RPMI8226 (cell line): ENCODE results near the gene WWOX.
A peak's percentile ranks its signal among the peaks of the same experiment; 100 is the strongest.

Experiments
- DNase-seq: peaks from one replicate; pipeline ENCODE4 v3.0.0-alpha.2; 2015

Gene WWOX

DNA sequence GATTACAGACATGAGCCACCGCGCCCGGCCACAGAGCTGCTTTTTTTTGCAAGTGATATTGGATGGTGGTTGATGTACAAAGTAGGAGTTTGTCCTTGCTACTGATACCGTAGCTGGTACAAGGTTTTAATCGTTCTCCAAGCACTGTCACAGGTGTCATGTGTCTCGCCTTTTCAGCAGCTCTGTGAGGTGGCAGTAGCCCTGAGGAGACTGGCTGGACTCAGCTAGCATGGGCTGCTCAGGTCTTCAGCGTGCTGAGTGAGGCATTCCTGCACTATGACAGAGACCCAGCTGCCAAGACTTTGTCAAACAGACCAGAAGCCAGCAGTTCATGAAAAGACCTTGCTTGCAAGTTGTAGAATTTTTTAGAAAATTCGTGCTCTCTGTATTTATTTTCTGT is 7.2 kb downstream of the WWOX start:
- no peak for DNase-seq

DNA sequence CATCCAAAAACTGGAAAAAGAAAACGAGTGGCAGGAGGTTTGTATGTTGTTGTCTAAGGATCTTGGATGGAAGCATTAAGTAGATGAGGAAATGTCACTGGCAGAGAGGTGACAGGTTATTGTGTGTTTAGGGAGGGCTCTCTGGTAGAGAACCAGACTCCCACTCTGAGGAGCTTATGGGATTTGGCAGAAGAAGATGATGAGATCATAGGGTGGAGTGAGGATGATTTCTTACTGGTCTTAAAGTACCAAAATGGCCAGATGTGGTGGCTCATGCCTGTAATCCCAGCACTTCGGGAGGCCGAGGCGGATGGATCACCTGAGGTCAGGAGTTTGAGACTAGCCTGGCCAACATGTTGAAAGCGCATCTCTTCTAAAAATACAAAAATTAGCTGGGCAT is 9.0 kb downstream of the WWOX start:
- no peak for DNase-seq

GRCh38 chr16:78113258-78113657 is 13.8 kb downstream of the WWOX start:
- DNase-seq: no peak

DNA sequence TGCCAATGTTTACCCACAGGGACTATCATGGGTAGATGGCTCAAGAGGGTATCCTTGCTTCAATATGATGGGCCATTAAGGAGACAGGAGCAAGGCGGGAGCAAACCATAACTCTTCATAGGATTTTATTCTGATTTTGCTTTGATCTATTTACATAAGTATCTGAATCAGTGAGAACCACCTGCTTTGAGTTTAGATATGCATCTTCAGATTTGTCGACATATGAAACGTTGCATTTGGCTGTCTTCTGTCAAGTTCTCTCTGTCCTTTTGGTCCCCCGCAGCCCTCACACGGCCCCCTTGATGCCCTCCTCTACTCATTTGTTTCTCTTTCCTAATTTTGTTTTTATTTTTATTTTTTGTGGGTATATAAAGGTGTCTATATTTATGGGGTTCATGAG is 16.2 kb downstream of the WWOX start:
- no peak for DNase-seq

GRCh38 chr16:78116946-78117345 is 17.5 kb downstream of the WWOX start:
- no peak for DNase-seq

- no peak for DNase-seq
These were observed 17.9 kb downstream of the WWOX start for GRCh38 chr16:78117391-78117790.

DNA sequence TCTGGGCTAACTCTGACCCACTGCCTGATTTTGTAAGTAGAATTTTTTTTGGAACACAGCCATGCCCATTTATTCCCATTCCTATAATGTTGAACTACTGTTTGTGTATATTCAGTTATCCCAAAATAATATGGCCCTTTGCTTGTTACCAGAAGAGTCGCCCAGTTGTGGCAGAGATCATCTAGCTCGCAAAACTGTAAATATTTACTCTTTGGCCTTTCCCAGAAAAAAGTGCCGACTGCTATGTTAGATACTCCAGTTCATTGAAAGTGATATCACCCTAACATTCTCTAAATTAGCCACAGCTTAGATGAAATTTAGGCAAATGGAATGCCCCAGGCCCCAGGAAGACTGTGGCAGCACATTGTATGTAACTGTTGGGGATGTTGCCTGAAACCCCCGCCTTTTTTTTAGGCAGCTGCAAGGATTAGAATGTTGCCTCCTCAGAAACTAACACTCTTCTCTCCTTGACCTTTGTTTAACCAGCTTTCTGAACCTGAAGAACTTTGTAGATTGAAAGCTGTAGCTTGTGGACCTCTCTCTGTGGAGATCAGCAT is 19.1 kb downstream of the WWOX start:
- DNase-seq: no peak

DNA sequence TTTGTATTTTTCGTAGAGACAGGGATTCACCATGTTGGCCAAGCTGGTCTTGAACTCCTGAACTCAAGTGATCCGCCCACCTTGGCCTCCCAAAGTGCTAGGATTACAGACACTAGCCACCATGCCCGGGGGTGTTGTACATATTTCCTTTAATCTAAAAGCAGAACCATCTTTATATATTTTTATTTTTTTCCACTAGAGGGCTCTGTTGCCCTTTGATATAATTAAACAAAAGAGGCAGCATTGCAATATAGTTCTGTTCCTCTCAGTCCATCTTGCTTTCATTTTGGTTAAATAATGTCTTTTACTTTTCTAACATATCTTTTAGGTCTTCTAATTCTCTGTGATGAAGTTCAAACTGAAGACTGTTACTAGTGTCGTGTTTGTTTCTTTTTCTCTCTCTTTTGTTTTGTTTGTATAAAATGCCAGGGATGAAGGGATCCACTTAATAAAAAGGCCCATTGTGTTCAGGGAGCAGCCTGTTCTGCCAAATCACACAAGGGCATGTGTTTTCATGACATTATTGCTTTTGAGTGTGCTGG is 23.4 kb downstream of the WWOX start:
- peak; percentile 55 for DNase-seq

DNA sequence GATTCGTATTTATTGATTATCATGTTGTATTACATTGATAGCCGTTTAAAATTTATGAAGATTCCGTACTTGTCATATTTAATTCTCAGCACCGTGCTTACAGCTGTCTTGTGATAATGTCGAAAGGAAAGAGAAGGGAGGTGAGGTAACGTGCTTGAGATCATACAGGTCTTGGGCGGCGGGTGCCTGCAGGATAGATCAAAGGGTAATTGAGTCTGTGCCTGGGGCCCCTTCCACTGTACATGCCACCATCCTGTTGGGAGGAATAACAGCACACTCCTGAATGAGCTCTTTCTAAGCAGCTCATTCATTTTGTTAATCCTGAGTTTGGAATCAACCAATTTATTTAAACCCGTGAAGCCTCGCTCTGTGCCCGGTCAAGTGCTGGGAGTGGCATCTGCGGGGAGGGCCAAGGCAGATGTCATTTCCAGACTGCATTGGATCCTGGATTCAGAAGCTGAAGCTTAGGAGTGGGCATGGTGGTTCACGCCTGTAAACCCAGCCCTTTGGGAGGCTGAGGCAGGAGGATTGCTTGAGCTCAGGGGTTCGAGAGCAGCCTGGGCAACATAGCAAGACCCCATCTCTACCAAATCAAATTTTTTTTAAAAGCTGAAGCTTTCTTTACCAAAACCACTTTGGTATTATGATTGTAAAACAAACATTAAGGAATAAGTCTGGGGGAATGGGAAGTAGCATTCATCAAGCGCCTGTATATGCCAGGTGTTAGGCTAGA is 25.8 kb downstream of the WWOX start:
- no peak for DNase-seq

DNA sequence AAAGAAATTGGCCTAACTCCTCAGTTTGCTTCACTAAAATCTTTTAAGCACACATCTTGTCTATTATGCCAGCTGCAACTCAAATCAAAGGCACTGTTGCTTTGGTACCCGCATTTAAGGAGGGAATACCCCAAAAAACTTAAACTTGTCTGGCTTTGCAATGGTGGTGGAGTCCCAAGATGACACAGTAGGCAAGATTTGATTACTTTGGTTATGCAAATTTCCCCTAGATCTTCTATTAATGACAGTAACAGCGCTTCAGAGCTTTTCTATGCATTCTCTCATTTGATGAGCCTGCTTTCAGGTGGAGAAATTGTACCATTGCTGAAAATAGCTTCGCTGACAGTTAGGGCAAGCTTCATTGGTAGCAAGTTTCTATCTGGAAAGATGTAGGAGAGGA is 27.2 kb downstream of the WWOX start:
- no peak for DNase-seq

- DNase-seq: no peak
These were observed 27.7 kb downstream of the WWOX start for GRCh38 chr16:78127130-78127529.

DNA sequence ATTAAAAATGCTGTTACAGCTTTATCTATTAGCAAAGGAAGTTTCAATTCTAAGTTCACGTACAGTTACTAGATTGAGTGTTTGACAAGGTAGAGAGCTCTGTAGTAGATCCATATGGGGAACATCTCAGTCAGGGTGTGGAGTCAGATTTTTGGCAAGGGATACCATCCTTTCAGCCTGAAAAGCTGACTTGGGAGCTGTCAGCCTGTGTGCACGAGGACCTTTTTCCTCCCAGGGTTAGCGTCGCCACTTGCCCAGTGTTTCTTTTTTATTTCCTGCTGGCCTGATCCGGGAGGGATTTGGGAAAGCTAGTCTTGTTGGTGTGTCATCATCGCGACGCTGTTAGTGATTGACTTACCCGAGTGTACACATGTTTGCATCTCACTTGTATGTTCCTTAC is 29.5 kb downstream of the WWOX start:
- DNase-seq: no peak

DNA sequence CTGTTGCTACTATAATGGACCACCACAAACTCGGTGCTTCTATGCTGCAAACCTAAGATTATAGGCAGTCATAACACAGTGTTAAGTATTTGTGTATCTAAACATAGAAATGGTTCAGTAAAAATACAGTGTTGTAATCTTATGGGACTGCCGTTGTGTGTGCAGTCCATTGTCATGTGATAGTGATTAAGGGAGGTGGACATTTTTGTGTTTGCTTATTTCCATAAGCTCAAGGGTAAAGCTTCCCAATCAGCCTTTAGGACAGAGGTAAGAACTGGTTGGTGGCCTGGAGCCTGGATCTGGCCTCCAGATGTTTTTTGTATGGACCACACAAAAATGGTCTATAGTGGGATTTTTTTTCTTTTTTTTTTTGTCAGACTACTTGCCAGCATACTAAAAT is 29.9 kb downstream of the WWOX start:
- no peak for DNase-seq

- DNase-seq: no peak
These were observed 30.7 kb downstream of the WWOX start for GRCh38 chr16:78130083-78130608.

DNA sequence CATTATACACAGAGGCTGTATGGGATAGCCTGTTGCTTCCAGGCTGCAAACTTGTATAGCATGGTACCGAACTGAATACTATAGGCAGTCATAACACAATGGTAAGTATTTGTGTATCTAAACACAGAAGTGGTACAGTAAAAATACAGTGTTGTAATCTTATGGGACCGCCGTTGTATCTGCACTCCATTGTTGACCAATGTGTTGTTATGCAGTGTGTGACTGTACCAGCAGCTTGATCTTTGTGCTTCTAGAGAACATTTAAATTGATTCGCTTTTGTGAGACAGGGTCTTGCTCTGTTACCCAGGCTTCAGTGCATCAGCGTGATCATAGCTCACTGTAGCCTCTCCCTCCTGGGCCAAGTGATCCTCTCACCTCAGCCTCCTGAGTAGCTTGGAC is 31.5 kb downstream of the WWOX start:
- DNase-seq: no peak

- no peak for DNase-seq
These were observed 34.5 kb downstream of the WWOX start for GRCh38 chr16:78133919-78134318.

DNA sequence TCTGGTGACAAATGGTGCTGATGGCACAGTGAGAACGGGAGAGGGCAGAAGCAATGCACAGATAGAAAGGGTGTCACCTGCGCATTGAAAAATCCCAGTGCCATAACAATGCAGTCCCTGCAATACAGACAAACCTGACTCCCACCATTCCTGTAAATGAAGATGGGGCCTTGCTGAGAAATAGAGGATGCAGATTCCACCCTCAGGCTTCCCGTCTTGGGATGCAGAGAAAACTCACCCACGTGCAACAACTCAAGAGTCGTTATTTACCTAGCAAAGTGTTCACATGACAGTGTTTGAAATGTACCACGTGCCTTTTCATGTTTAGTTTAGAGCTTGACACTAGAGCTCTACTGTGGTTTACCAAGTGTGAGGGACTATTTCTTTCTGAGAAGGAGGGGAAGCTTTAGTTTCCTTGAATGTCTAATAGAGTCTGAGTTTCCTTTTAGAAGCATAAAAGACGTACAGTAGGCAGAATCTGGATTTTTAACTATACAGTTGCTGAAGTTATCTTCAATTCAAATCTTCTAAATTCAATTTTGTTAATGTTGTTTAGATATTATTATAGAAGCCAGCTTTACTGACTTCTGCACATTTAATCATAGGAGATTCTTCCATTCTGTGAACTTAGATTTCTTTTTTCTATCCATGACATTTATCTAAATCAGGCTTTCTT is 35.6 kb downstream of the WWOX start:
- DNase-seq: no peak

GRCh38 chr16:78137179-78137578 is 37.7 kb downstream of the WWOX start:
- no peak for DNase-seq

GRCh38 chr16:78137782-78138616 is 38.5 kb downstream of the WWOX start:
- no peak for DNase-seq

GRCh38 chr16:78140818-78141466 is 41.5 kb downstream of the WWOX start:
- DNase-seq: no peak

- no peak for DNase-seq
These were observed 43.3 kb downstream of the WWOX start for GRCh38 chr16:78142788-78143187.

GRCh38 chr16:78146807-78147206 is 47.4 kb downstream of the WWOX start:
- no peak for DNase-seq
